IMR-90 (cell line): Measurements from ENCODE around the gene ARL2. TPM values are rescaled to one million over a fixed set of nuclear protein-coding genes. Genes with fewer than 3 reads are reported as not detected.

Experiments
- CEBPB ChIP-seq: IDR thresholded peaks from 2 replicates; pipeline ENCODE4 v1.6.1; 2012; ENCODE audit warnings: low read depth, low read length, improper control_type of control experiment
- CTCF ChIP-seq: conservative IDR thresholded peaks from 2 replicates; pipeline ENCODE4 v1.5.1; 2012; ENCODE audit warnings: mild to moderate bottlenecking, low read depth, low read length, improper control_type of control experiment
- NFE2L2 ChIP-seq: fragments of 150-350 bp; IDR thresholded peaks from 2 replicates; pipeline ENCODE4 v1.6.1; 2016; ENCODE audit warnings: low read depth, mild to moderate bottlenecking, low read length
- RAD21 ChIP-seq: IDR thresholded peaks from 2 replicates; pipeline ENCODE4 v1.6.1; 2012; ENCODE audit warnings: low read length, improper control_type of control experiment
- RCOR1 ChIP-seq: IDR thresholded peaks from 2 replicates; pipeline ENCODE4 v1.6.1; 2012; ENCODE audit warnings: mild to moderate bottlenecking, low read length, improper control_type of control experiment; ENCODE audit not compliant: insufficient replicate concordance
- RFX5 ChIP-seq: IDR thresholded peaks from 2 replicates; pipeline ENCODE4 v1.8.0; 2012; ENCODE audit warnings: low read depth, mild to moderate bottlenecking, low read length, moderate library complexity
- polyA plus RNA-seq, 3 experiments: library from polyadenylated mRNA; depleted of rRNA; stranded (reverse); fragments of >200 nt; gene quantifications; 2 replicates each; pipeline ENCODE4 v1.2.3, GENCODE V29; 2012; ENCODE audit warnings: low replicate concordance in 1 of 3
- total RNA-seq: library from RNA; depleted of rRNA; stranded (reverse); fragments of >200 nt; gene quantifications from 2 replicates; pipeline ENCODE4 v1.2.3, GENCODE V29; 2012

ARL2 gene
- total and polyA plus RNA-seq, 2 of the 4 experiments (the other 2 are of a cell fraction): 48.9 to 152 TPM

DNA sequence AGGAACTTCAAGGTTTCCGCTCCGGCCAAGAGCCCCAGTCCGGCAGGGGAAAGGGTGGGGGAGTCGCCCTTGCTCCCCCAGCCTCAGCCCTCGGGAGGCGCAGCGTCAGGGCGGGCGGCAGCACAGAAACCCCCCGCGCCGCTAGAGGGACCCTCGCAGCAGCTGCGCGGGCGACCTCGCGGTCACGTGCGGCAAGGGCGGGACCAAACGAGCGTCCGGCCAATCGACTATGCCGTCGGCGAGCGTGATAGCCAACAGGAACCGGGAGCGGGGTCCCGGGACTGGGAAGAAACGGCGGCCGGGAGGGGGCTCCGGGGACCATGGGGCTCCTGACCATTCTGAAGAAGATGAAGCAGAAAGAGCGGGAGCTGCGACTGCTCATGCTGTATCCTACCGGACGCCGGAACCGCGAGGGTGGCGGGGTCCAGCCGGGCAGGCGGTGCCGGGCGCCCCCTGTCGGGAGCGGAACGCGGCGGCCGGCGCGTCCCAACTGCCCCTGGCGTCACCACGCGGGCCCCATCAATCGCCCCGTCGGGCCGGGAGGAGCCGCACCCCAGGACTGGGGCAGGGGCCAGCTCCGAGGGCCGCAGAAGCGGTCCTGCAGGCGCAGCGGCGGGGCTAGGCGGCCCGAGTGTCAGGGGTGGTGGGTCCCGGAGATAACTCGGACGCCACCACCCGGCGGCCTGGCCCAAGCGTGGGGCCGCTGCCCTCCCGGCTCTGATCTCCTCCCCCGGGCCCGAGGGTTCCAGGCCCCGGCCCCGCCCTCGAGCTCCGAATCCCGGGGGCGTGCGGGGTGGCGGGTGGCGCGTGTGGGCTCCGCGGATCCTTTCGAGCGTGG is at the start of gene ARL2 (continued):
- TF ChIP-seq CTCF: peak; percentile 83
- peak; percentile 63 for TF ChIP-seq RAD21
- TF ChIP-seq NFE2L2: no peak
- TF ChIP-seq CEBPB: no peak
- no peak; the same call in 1 of the 2 replicates for TF ChIP-seq RFX5
- TF ChIP-seq RCOR1: no peak
